ENCODE data around the gene HPSE.

The HPSE gene

DNA sequence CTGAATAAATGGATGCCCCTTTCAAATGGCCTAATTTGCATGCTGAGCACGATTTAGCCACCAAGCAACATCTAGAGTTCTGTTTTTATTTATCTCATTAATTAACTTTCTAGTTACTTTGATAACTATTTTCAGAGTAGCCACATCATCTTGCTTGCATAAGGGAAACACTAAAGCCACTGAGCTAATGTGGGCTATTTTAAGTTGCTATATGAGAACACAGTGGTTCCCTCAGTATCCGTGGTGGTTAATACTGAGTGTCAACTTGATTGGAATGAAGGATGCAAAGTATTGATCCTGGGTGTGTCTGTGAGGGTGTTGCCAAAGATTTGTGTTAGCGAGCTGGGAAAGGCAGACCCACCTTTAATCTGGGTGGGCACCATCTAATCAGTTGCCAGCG, 25.4 kb upstream of the HPSE start:
- Histone ChIP-seq H3K9me2 (ENCODE audit: low read depth, low read length) (no peaks in the 10 kb centered on the region), H3K27me3 (ENCODE audit: insufficient read depth, low read length) (no peaks in the 10 kb centered on the region), H3K79me2 (ENCODE audit: insufficient read depth, low read length) (no peaks in the 10 kb centered on the region), H3F3A (ENCODE audit: insufficient read depth, low read length) (no peaks in the 10 kb centered on the region), H3K4me2 (ENCODE audit: low read length) (no peak overlapping the region), H3K36me3 (ENCODE audit: insufficient read depth, low read length) (no peaks in the 10 kb centered on the region), H3K9me3 (ENCODE audit: low read length) (no peaks in the 10 kb centered on the region), H3K27ac (ENCODE audit: low read depth, low read length, poor library complexity, severe bottlenecking) (no peak overlapping the region), H3K4me3 (ENCODE audit: low read depth, low read length, poor library complexity, severe bottlenecking) (no peak overlapping the region), H2AFZ (ENCODE audit: low read length) (no peak overlapping the region), H4K20me1 (ENCODE audit: insufficient read depth, low read length) (no peaks in the 10 kb centered on the region), H3K4me1 (ENCODE audit: insufficient read depth, low read length, severe bottlenecking) (no peaks in the 10 kb centered on the region), H3K9ac (ENCODE audit: low read length) (no peak overlapping the region)
- TF ChIP-seq EZH2 (IDR thresholded peaks at IDR 0.05; ENCODE audit: borderline replicate concordance, low read length) = no peak
- TF ChIP-seq CTCF (IDR thresholded peaks at IDR 0.05; ENCODE audit: low read length) = no peak

DNA sequence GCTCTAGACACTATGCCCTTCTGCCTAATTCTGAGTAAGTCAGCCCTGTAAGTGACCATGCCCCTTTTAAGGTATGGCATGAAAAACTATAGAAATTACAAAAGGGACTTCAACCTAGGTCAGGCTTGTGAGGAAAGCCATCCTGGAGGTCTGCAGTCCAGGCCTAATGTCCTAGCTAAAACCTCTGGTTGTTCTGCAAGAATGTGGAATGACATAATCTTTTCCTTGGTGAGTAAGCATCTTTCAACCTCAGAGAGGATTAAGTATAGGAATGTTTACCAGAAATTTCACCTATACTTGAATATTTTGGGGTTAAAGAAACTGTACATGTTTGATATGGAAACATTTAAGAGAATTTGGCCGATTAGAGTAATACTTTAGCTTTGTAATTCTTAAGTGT, 23.8 kb upstream of the HPSE start:
- Histone ChIP-seq H3F3A (ENCODE audit: insufficient read depth, low read length) (no peaks in the 10 kb centered on the region), H3K4me1 (ENCODE audit: insufficient read depth, low read length, severe bottlenecking) (no peaks in the 10 kb centered on the region), H3K4me3 (ENCODE audit: low read depth, low read length, poor library complexity, severe bottlenecking) (no peak overlapping the region), H3K27me3 (ENCODE audit: insufficient read depth, low read length) (no peaks in the 10 kb centered on the region), H3K9ac (ENCODE audit: low read length) (no peak overlapping the region), H2AFZ (ENCODE audit: low read length) (no peak overlapping the region), H3K79me2 (ENCODE audit: insufficient read depth, low read length) (no peaks in the 10 kb centered on the region), H3K4me2 (ENCODE audit: low read length) (no peak overlapping the region), H3K9me3 (ENCODE audit: low read length) (peaks cover 5% of the 10 kb centered on the region; the same call in 1 of the 2 replicates), H3K27ac (ENCODE audit: low read depth, low read length, poor library complexity, severe bottlenecking) (no peak overlapping the region), H4K20me1 (ENCODE audit: insufficient read depth, low read length) (no peaks in the 10 kb centered on the region), H3K36me3 (ENCODE audit: insufficient read depth, low read length) (no peaks in the 10 kb centered on the region), H3K9me2 (ENCODE audit: low read depth, low read length) (no peaks in the 10 kb centered on the region)
- TF ChIP-seq EZH2 (IDR thresholded peaks at IDR 0.05; ENCODE audit: borderline replicate concordance, low read length) = no peak
- no peak for TF ChIP-seq CTCF (IDR thresholded peaks at IDR 0.05; ENCODE audit: low read length)

DNA sequence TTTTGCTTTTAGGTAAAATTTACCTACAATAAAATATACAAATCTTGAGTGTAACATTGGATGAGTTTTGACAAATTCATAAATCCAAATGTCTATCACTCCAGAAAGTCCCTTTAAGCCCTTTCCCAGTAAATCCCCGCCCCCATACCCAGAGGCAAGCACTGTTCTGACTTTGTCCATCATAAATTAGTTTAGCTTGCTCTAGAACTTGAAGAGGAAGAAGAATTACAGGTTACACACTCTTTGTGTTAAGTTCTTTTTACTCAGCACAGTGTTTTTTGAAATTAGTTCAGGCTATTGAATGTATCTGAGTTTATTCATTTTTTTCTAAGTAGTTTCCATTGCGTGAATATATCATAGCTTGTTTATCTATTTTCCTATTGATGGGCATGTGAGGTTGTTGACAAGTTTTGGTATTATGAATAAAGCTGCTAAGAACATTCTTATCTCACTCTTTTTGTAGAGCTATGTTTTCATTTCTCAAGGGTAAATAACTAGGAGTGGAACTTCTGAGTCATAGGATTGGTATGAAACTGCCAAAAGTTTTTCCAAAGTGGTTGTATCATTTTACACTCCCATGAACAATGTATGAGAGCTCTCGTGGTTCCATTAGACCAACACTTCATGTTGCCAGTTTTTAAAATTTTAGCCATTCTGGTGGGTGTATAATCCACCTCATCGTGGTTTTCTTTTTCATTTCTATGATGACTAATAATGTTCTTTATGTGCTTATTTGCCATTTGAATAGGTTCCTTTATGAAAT, 22.4 kb upstream of the HPSE start:
- Histone ChIP-seq H3F3A (ENCODE audit: insufficient read depth, low read length) (no peaks in the 10 kb centered on the region), H4K20me1 (ENCODE audit: insufficient read depth, low read length) (no peaks in the 10 kb centered on the region), H3K9ac (ENCODE audit: low read length) (no peak overlapping the region), H3K27me3 (ENCODE audit: insufficient read depth, low read length) (no peaks in the 10 kb centered on the region), H3K79me2 (ENCODE audit: insufficient read depth, low read length) (no peaks in the 10 kb centered on the region), H3K4me1 (ENCODE audit: insufficient read depth, low read length, severe bottlenecking) (no peaks in the 10 kb centered on the region), H3K4me2 (ENCODE audit: low read length) (no peak overlapping the region), H3K36me3 (ENCODE audit: insufficient read depth, low read length) (no peaks in the 10 kb centered on the region), H2AFZ (ENCODE audit: low read length) (no peak overlapping the region), H3K9me2 (ENCODE audit: low read depth, low read length) (no peaks in the 10 kb centered on the region), H3K4me3 (ENCODE audit: low read depth, low read length, poor library complexity, severe bottlenecking) (no peak overlapping the region), H3K9me3 (ENCODE audit: low read length) (peaks cover 5% of the 10 kb centered on the region; the same call in 1 of the 2 replicates), H3K27ac (ENCODE audit: low read depth, low read length, poor library complexity, severe bottlenecking) (no peak overlapping the region)
- TF ChIP-seq CTCF (IDR thresholded peaks at IDR 0.05; ENCODE audit: low read length) = no peak
- TF ChIP-seq EZH2 (IDR thresholded peaks at IDR 0.05; ENCODE audit: borderline replicate concordance, low read length) = no peak
